Upper lobe of left lung (tissue), 6 donors: ENCODE results near the gene ZNF417. TPM values are rescaled to one million over a fixed set of nuclear protein-coding genes. Genes with fewer than 3 reads are reported as not detected.
"Not testable (repeated sequence)": the region's sequence is repeated elsewhere in the genome, so short reads cannot be mapped to it uniquely, and the experiment has no call there.

Experiments used
- ATAC-seq, 2 donors: fragments of 200-7000 bp; cut with Tn5 transposase; one replicate each; pipeline ENCODE4 v1.9.1; 2022; ENCODE audit warnings: mild to moderate bottlenecking in 2 of 2, moderate library complexity in 2 of 2; ENCODE audit not compliant: low FRiP score in 2 of 2
- DNase-seq, 2 donors: peaks; one replicate each; pipeline ENCODE4 v3.0.0-alpha.2; 2019 to 2020
- H3K27ac ChIP-seq, 4 donors: fragments of 200-600 bp; sonication (generic); one replicate each; pipeline ENCODE4 v1.5.1; 2016 to 2019
- H3K27me3 ChIP-seq, 4 donors: fragments of 200-600 bp; sonication (generic); one replicate each; pipeline ENCODE4 v1.5.1; 2017 to 2019
- H3K36me3 ChIP-seq, 4 donors: fragments of 200-600 bp; sonication (generic); one replicate each; pipeline ENCODE4 v1.5.1; 2016 to 2019
- H3K4me1 ChIP-seq, 4 donors: fragments of 200-600 bp; sonication (generic); one replicate each; pipeline ENCODE4 v1.5.1; 2018 to 2019
- H3K4me3 ChIP-seq, 4 donors: fragments of 200-600 bp; sonication (generic); one replicate each; pipeline ENCODE4 v1.5.1; 2017 to 2019; ENCODE audit warnings: mild to moderate bottlenecking in 2 of 4, moderate library complexity in 1 of 4
- H3K9me3 ChIP-seq, 4 donors: fragments of 200-600 bp; sonication (generic); one replicate each; pipeline ENCODE4 v1.5.1; 2018 to 2019
- EP300 ChIP-seq, 4 donors: sonication (generic); formaldehyde crosslinking; IDR thresholded peaks; one replicate each; pipeline ENCODE4 v1.5.1; 2017; ENCODE audit warnings: antibody characterized with exemption in 4 of 4, control low read depth in 2 of 4
- POLR2A ChIP-seq, 4 donors: fragments of 450-650 bp; IDR thresholded peaks; one replicate each; pipeline ENCODE4 v1.5.1; 2016 to 2017; ENCODE audit warnings: antibody characterized with exemption in 4 of 4, mild to moderate bottlenecking in 2 of 4
- POLR2AphosphoS5 ChIP-seq, 2 donors: sonication (generic); formaldehyde crosslinking; IDR thresholded peaks; one replicate each; pipeline ENCODE4 v1.5.1; 2017; ENCODE audit warnings: antibody characterized with exemption in 2 of 2
- WGBS, 2 donors: methylation state at CpG; one replicate each; pipeline ENCODE4 v1.1.5; 2017 to 2018; 5-methylcytosine and 5-hydroxymethylcytosine counted together
- total RNA-seq, 6 donors: library from RNA; depleted of rRNA in 4 of 6; stranded (reverse); fragments of >200 nt in 4 of 6; gene quantifications; one replicate each; pipeline versions ENCODE4 v1.1.0 to v1.2.1, GENCODE V29; 2016 to 2021
- TF ChIP-seq, protein P1 (sequence below), 6 experiments: fragments of 450-650 bp in 4 of 6; fragments of 200-600 bp in 2 of 6; sonication (generic) in 2 of 6; IDR thresholded peaks; one replicate each; pipeline ENCODE4 v1.5.1; 2016 to 2019; ENCODE audit warnings: antibody characterized with exemption in 6 of 6
- donor health status: DM: no; HTN: no; CAD: no; lungs with moderate emphysema.
- donor health status: DM: no; HTN: yes; CAD: no; lungs with severe emphysema.

ZNF417 gene
- total RNA-seq, 6 donors from 2014 or later, result 7.3 to 24.1 (median 14.4) TPM

GRCh38 chr19:57907394-57907793, 9.0 kb downstream of the ZNF417 start:
- Histone ChIP-seq H3K4me1 (no peaks in the 10 kb centered on the region), H3K9me3 (peaks cover 9 to 49% (median 34%) of the 10 kb centered on the region in 4 donors), H3K27ac (no peak overlapping the region), H3K4me3 (no peak overlapping the region), H3K36me3 (peaks cover 11 to 49% (median 28%) of the 10 kb centered on the region in 4 donors), H3K27me3 (no peaks in the 10 kb centered on the region)
- WGBS, 2 donors, result 86 to 95% methylated on average over 3 of the region's 3 CpGs
- DNase-seq (no peak), ATAC-seq (no peak)
- TF ChIP-seq, protein P1, sequence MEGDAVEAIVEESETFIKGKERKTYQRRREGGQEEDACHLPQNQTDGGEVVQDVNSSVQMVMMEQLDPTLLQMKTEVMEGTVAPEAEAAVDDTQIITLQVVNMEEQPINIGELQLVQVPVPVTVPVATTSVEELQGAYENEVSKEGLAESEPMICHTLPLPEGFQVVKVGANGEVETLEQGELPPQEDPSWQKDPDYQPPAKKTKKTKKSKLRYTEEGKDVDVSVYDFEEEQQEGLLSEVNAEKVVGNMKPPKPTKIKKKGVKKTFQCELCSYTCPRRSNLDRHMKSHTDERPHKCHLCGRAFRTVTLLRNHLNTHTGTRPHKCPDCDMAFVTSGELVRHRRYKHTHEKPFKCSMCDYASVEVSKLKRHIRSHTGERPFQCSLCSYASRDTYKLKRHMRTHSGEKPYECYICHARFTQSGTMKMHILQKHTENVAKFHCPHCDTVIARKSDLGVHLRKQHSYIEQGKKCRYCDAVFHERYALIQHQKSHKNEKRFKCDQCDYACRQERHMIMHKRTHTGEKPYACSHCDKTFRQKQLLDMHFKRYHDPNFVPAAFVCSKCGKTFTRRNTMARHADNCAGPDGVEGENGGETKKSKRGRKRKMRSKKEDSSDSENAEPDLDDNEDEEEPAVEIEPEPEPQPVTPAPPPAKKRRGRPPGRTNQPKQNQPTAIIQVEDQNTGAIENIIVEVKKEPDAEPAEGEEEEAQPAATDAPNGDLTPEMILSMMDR (IDR thresholded peaks at IDR 0.05), result no peak
- no peak for TF ChIP-seq EP300 (IDR thresholded peaks at IDR 0.05)
- no peak for TF ChIP-seq POLR2AphosphoS5 (IDR thresholded peaks at IDR 0.05)
- TF ChIP-seq POLR2A (IDR thresholded peaks at IDR 0.05), result no peak

- Histone ChIP-seq H3K9me3 (peaks cover 6 to 40% (median 22%) of the 10 kb centered on the region in 4 donors), H3K27ac (no peak overlapping the region), H3K27me3 (no peaks in the 10 kb centered on the region), H3K36me3 (peaks cover 3 to 28% (median 13%) of the 10 kb centered on the region in 4 donors), H3K4me1 (no peaks in the 10 kb centered on the region), H3K4me3 (no peak overlapping the region)
- no peak for ATAC-seq
- no peak for DNase-seq
- TF ChIP-seq POLR2AphosphoS5 (IDR thresholded peaks at IDR 0.05), result no peak
- 79 to 93% methylated on average over 6 of the region's 6 CpGs for WGBS, 2 donors
Observed at GRCh38 chr19:57905258-57905657, 11.1 kb downstream of the ZNF417 start.

- no peak overlapping the region for H3K27ac ChIP-seq
- H3K4me3 ChIP-seq, result no peak overlapping the region
- H3K9me3 ChIP-seq, result peaks cover 4 to 38% (median 17%) of the 10 kb centered on the region in 4 donors
- TF ChIP-seq POLR2AphosphoS5 (IDR thresholded peaks at IDR 0.05), result no peak
- TF ChIP-seq POLR2A (IDR thresholded peaks at IDR 0.05), result no peak
- TF ChIP-seq, protein P1 (IDR thresholded peaks at IDR 0.05), result no peak
- TF ChIP-seq EP300 (IDR thresholded peaks at IDR 0.05), result no peak
- ATAC-seq, result no peak
- no peaks in the 10 kb centered on the region for H3K4me1 ChIP-seq
- 70 to 75% methylated on average over 7 of the region's 7 CpGs for WGBS, 2 donors
- no peaks in the 10 kb centered on the region for H3K27me3 ChIP-seq
- H3K36me3 ChIP-seq, result peaks cover 3 to 17% (median 8%) of the 10 kb centered on the region in 4 donors
- DNase-seq, result no peak
Observed at GRCh38 chr19:57903618-57904184, 12.7 kb downstream of the ZNF417 start.

DNA sequence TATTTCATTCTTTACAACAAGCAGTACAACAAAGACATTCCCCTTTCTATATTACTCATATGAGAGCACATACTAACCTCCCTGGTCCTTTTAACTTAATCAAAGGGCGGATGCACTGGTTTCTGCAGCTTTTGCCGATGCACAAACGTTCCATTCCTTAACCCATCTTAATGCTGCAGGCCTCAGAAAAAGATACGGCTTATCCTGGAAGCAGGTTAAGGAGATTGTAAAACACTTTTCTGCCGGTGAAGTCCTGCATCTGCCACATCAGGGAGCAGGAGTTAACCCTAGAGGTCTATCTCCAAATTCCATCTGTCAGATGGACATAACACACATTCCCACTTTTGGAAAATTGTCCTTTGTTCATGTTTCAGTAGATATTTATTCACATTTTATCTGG, 16.1 kb downstream of the ZNF417 start:
- Histone ChIP-seq H3K9me3 (peaks cover 0 to 22% (median 5%) of the 10 kb centered on the region in 4 donors), H3K4me3 (no peak overlapping the region), H3K27ac (no peak overlapping the region), H3K4me1 (no peaks in the 10 kb centered on the region), H3K36me3 (peaks cover 0 to 3% (median 0%) of the 10 kb centered on the region in 4 donors), H3K27me3 (no peaks in the 10 kb centered on the region)
- TF ChIP-seq, protein P1 (IDR thresholded peaks at IDR 0.05), result no peak
- TF ChIP-seq POLR2AphosphoS5 (IDR thresholded peaks at IDR 0.05), result no peak
- TF ChIP-seq EP300 (IDR thresholded peaks at IDR 0.05), result no peak
- no peak for TF ChIP-seq POLR2A (IDR thresholded peaks at IDR 0.05)
- DNase-seq, result no peak
- ATAC-seq, result no peak
- 75 to 88% methylated on average over 5 of the region's 5 CpGs for WGBS, 2 donors

DNA sequence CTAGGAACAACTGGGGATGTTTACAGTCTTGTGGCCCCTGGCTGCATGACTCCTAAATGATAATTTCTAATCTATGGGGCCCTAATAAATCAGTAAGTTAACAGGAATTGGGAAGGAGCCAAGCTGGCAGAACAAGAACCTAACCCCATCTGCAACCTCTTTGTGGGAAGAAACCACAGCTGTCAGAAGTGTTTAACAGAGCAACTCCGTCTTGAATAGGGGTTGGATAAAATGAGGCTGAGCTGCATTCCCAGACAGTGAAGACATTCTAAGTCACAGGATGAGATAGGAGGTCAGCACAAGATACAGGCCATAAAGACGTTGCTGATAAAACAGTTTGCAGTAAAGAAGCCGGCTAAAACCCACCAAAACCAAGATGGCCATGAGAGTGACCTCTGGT, 25.7 kb downstream of the ZNF417 start:
- not testable (repeated sequence) for H3K4me3 ChIP-seq, DNase-seq, H3K27me3 ChIP-seq, ATAC-seq, H3K27ac ChIP-seq, H3K36me3 ChIP-seq
- Histone ChIP-seq H3K9me3 (peaks cover 0 to 12% (median 3%) of the 10 kb centered on the region in 4 donors), H3K4me1 (peaks cover 0 to 16% (median 5%) of the 10 kb centered on the region in 4 donors)
- WGBS, 2 donors, result 66 to 79% methylated on average over 3 of the region's 3 CpGs
